Neural cell (in vitro differentiated cells): Measurements from ENCODE around the gene ANKRD29. TPM values are rescaled to one million over a fixed set of nuclear protein-coding genes. Genes with fewer than 3 reads are reported as not detected.
"Not testable (repeated sequence)": the region's sequence is repeated elsewhere in the genome, so short reads cannot be mapped to it uniquely, and the experiment has no call there.

Experiments
- H2AFZ ChIP-seq: fragments of 200-600, 300-800 bp; sonication (generic), shearing (Covaris generic); 2 replicates; pipeline ENCODE4 v1.6.0; 2014; ENCODE audit warnings: low read depth, mild to moderate bottlenecking, antibody characterized with exemption, low read length, moderate library complexity
- H3F3A ChIP-seq: fragments of 200-600 bp; shearing (Covaris generic); 2 replicates; pipeline ENCODE4 v1.6.1; 2016; ENCODE audit warnings: mild to moderate bottlenecking, moderate library complexity, mixed read lengths, antibody characterized with exemption, low read length; ENCODE audit not compliant: insufficient read depth, poor library complexity, severe bottlenecking
- H3K27ac ChIP-seq: fragments of 200-600, 300-800 bp; sonication (generic), shearing (Covaris generic); 2 replicates; pipeline ENCODE4 v1.5.1; 2014; ENCODE audit warnings: mild to moderate bottlenecking, low read length, moderate library complexity
- H3K27me3 ChIP-seq: fragments of 300-800, 200-600 bp; sonication (generic), shearing (Covaris generic); 2 replicates; pipeline ENCODE4 v1.6.0; 2014; ENCODE audit warnings: mild to moderate bottlenecking, low read depth, low read length, moderate library complexity; ENCODE audit not compliant: insufficient read depth
- H3K36me3 ChIP-seq: fragments of 300-800, 200-600 bp; sonication (generic), shearing (Covaris generic); 2 replicates; pipeline ENCODE4 v1.5.1; 2014; ENCODE audit warnings: mild to moderate bottlenecking, antibody characterized with exemption, low read length, moderate library complexity; ENCODE audit not compliant: insufficient read depth
- H3K4me2 ChIP-seq: fragments of 300-800, 200-600 bp; sonication (generic), shearing (Covaris generic); 2 replicates; pipeline ENCODE4 v1.6.0; 2014; ENCODE audit warnings: mild to moderate bottlenecking, low read length
- H3K4me3 ChIP-seq: fragments of 300-800, 200-600 bp; sonication (generic), shearing (Covaris generic); 2 replicates; pipeline ENCODE4 v1.5.1; 2014; ENCODE audit warnings: mild to moderate bottlenecking, low read length, moderate library complexity
- H3K79me2 ChIP-seq: fragments of 200-600 bp; shearing (Covaris generic); replicated peaks from 2 replicates; pipeline ENCODE4 v1.6.0; 2014; ENCODE audit warnings: mild to moderate bottlenecking, low read length, moderate library complexity; ENCODE audit not compliant: insufficient read depth
- H3K9ac ChIP-seq: fragments of 300-800, 200-600 bp; sonication (generic), shearing (Covaris generic); 2 replicates; pipeline ENCODE4 v1.6.1; 2016; ENCODE audit warnings: mild to moderate bottlenecking, low read length, mixed read lengths
- H3K9me2 ChIP-seq: fragments of 200-600 bp; shearing (Covaris generic); 2 replicates; pipeline ENCODE4 v1.6.1; 2016; ENCODE audit warnings: mild to moderate bottlenecking, low read length, mixed read lengths; ENCODE audit not compliant: insufficient read depth
- H3K9me3 ChIP-seq: fragments of 200-600, 300-800 bp; sonication (generic), shearing (Covaris generic); 2 replicates; pipeline ENCODE4 v1.6.1; 2016; ENCODE audit warnings: mild to moderate bottlenecking, mixed run types, low read length, moderate library complexity, mixed read lengths
- H4K20me1 ChIP-seq: fragments of 200-600 bp; shearing (Covaris generic); 2 replicates; pipeline ENCODE4 v1.6.1; 2016; ENCODE audit warnings: mild to moderate bottlenecking, mixed run types; ENCODE audit not compliant: insufficient read depth
- EP300 ChIP-seq: fragments of 450-650 bp; conservative IDR thresholded peaks from 2 replicates; pipeline ENCODE4 v1.6.1; 2014; ENCODE audit warnings: antibody characterized with exemption, mild to moderate bottlenecking, moderate library complexity; ENCODE audit not compliant: poor library complexity, severe bottlenecking
- EZH2 ChIP-seq: fragments of 200-600, 300-800 bp; shearing (Covaris generic), sonication (generic); IDR thresholded peaks from 2 replicates; pipeline ENCODE4 v1.6.1; 2014; ENCODE audit warnings: antibody characterized with exemption, low read length, borderline replicate concordance, mild to moderate bottlenecking; ENCODE audit not compliant: insufficient read depth, poor library complexity, severe bottlenecking
- MXI1 ChIP-seq: fragments of 450-650 bp; conservative IDR thresholded peaks from 2 replicates; pipeline ENCODE4 v1.6.1; 2014; ENCODE audit warnings: antibody characterized with exemption, mild to moderate bottlenecking; ENCODE audit not compliant: poor library complexity, severe bottlenecking
- POLR2AphosphoS5 ChIP-seq: IDR thresholded peaks from 2 replicates; pipeline ENCODE4 v1.6.1; 2012
- RAD21 ChIP-seq: fragments of 450-650 bp; conservative IDR thresholded peaks from 2 replicates; pipeline ENCODE4 v1.6.1; 2014; ENCODE audit warnings: antibody characterized with exemption, mild to moderate bottlenecking, moderate library complexity
- SMC3 ChIP-seq: fragments of 450-650 bp; conservative IDR thresholded peaks from 2 replicates; pipeline ENCODE4 v1.6.1; 2014; ENCODE audit warnings: antibody characterized with exemption, mild to moderate bottlenecking, moderate library complexity; ENCODE audit not compliant: poor library complexity
- TAF1 ChIP-seq: IDR thresholded peaks from 2 replicates; pipeline ENCODE4 v1.6.1; 2012; ENCODE audit warnings: low read depth
- polyA plus RNA-seq: library from polyadenylated mRNA; depleted of rRNA; stranded (reverse); fragments of >200 nt; gene quantifications from 2 replicates; pipeline ENCODE4 v1.2.3, GENCODE V29; 2014

ANKRD29 gene
- polyA plus RNA-seq, 1 donor from 2014 or later, result 4.9 TPM

DNA sequence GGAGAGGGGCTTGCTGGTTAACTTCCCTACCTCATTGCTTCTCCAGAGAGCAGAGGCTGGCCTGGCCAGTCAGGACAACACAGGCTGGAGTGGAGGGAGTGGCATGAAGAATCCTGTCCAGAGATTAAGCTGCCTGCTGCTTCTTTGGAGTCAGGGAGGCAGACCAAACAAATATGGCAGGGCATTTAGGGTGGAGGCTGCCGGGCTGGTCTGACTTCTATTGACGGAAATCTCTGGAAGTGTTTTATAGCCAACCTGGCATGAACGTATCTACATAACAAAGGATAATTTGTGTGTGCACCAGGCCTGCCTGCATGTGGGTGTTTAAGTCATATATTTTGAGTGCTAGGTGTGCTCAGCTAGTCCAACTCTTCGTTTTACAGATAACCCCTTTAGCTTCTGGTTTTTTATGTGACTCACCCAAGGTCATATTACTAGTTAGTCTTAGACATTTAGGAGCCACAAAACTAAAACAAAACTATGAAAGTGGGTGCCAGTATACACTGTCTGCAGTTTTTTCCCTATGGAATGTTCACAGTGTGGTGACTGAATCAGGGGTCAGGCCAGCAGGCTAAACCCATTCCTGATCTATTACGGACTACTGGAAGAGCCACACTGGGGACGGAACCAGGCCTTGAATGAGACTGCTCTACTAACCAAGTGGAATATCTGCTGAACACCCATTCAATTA lies 81.9 kb downstream of the ANKRD29 start:
- no peak for TF ChIP-seq EZH2
- TF ChIP-seq EP300, result no peak
- H3K4me3 ChIP-seq, result no peak overlapping the region
- no peaks in the 10 kb centered on the region for H3K9me2 ChIP-seq
- no peak overlapping the region for H3K4me2 ChIP-seq
- H3K36me3 ChIP-seq, result no peaks in the 10 kb centered on the region
- H3K9ac ChIP-seq, result no peak overlapping the region
- H2AFZ ChIP-seq, result no peak overlapping the region
- H4K20me1 ChIP-seq, result no peaks in the 10 kb centered on the region
- no peaks in the 10 kb centered on the region for H3K9me3 ChIP-seq
- no peaks in the 10 kb centered on the region for H3F3A ChIP-seq
- no peaks in the 10 kb centered on the region for H3K27me3 ChIP-seq
- peaks cover 26% of the 10 kb centered on the region for H3K79me2 ChIP-seq
- no peak overlapping the region for H3K27ac ChIP-seq

GRCh38 chr18:23578891-23579653 lies 83.6 kb downstream of the ANKRD29 start:
- Histone ChIP-seq H3K9me2 (no peaks in the 10 kb centered on the region), H4K20me1 (no peaks in the 10 kb centered on the region), H3K9ac (no peak overlapping the region), H3K9me3 (no peaks in the 10 kb centered on the region), H3K27me3 (no peaks in the 10 kb centered on the region), H3K4me2 (no peak overlapping the region), H3K36me3 (no peaks in the 10 kb centered on the region), H3K27ac (no peak overlapping the region), H3K79me2 (peaks cover 20% of the 10 kb centered on the region), H2AFZ (no peak overlapping the region), H3F3A (no peaks in the 10 kb centered on the region), H3K4me3 (no peak overlapping the region)
- TF ChIP-seq POLR2AphosphoS5, result no peak

DNA sequence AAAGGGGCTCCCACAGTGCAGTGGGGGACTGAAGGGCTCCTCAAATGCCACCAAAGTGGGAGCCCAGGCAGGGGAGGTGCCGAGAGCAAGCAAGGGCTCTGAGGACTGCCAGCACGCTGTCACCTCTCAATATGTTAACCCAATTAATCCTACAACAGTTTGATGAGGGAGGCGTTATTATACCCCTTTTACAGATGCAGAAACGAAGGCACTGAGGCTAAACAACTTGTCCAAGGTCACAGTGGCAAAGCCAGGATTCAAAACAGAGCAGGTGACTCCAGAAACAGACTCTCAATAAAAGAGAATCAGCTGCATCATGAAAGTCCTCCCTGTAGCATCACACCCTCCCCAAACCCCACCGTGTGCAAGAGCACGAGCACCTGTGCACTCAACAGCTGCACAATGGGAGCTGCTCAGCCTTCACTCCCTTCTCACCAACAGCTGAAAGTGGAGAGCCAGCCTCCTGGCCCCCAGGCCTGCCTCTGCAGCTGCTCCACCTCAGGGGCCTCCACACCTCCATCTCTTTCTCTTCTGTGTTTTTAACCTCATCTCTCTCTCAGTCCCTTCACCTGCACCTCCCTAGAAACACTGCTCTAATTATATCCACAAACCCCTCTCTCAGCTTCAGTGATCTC lies 84.5 kb downstream of the ANKRD29 start:
- H3K9me2 ChIP-seq, result no peaks in the 10 kb centered on the region
- no peaks in the 10 kb centered on the region for H3F3A ChIP-seq
- H3K9ac ChIP-seq, result no peak overlapping the region
- no peaks in the 10 kb centered on the region for H3K36me3 ChIP-seq
- H3K27ac ChIP-seq, result no peak overlapping the region
- H3K9me3 ChIP-seq, result no peaks in the 10 kb centered on the region
- no peaks in the 10 kb centered on the region for H4K20me1 ChIP-seq
- no peak overlapping the region for H2AFZ ChIP-seq
- H3K4me3 ChIP-seq, result no peak overlapping the region
- H3K4me2 ChIP-seq, result no peak overlapping the region
- H3K27me3 ChIP-seq, result no peaks in the 10 kb centered on the region
- peaks cover 11% of the 10 kb centered on the region for H3K79me2 ChIP-seq
- TF ChIP-seq TAF1, result no peak
- TF ChIP-seq SMC3, result no peak
- no peak for TF ChIP-seq POLR2AphosphoS5
- TF ChIP-seq MXI1, result no peak
- no peak for TF ChIP-seq RAD21
- no peak for TF ChIP-seq EP300

GRCh38 chr18:23577521-23577920 lies 85.2 kb downstream of the ANKRD29 start:
- not testable (repeated sequence) for H4K20me1 ChIP-seq, H3K27ac ChIP-seq, H3K79me2 ChIP-seq, H3K36me3 ChIP-seq, H3K9me2 ChIP-seq, H3K9ac ChIP-seq, H3K27me3 ChIP-seq, H2AFZ ChIP-seq, H3K9me3 ChIP-seq, H3K4me2 ChIP-seq, H3K4me3 ChIP-seq, H3F3A ChIP-seq
